NCI-H2081 treated with DMSO at 0.1 percent for 48 hours (cell line): Measurements from ENCODE around the gene ITGBL1.

Experiments used
- DNase-seq: peaks from one replicate; lab custom pipeline; 2025; lab: John Stamatoyannopoulos, UW

Gene ITGBL1

GRCh38 chr13:101752432-101752831 is 300.0 kb downstream of the ITGBL1 start:
- DNase-seq = no peak

DNA sequence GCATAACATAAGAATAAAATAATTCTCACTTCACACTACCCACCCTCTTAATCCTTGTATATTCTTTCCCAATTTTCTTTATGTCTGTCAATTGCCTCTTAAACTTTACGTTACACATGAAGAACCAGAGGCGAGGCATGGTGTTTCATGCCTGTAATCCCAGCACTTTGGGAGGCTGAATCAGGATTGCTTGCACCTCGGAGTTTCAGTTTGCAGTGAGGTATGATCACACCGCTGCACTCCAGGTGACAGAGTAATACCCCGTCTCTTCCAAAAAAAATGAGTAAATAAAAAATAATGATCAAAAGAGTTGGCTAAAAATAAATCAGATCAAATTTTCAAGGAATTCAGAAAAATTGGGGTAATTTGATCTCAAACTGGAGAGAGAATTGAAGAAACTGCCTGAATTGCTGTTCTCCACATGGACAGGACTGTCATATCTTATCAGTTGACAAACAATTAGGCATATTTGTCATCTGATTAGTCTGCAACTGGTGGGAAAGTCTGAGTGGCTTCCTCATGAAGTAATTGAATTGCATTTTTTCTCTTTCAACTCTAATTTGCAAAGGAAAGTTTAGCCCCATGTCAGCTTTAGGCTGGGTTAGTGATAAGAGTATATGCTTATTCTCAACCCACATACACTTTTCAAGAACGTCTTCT is 302.9 kb downstream of the ITGBL1 start:
- no peak for DNase-seq

GRCh38 chr13:101757446-101758039 is 305.1 kb downstream of the ITGBL1 start:
- DNase-seq = peak; percentile 31

- DNase-seq = no peak
These were observed 310.7 kb downstream of the ITGBL1 start for GRCh38 chr13:101763191-101763590.
